HEK293T (cell line): ENCODE data around the gene ART1.

Source experiments
- BHLHE40 ChIP-seq: fragments of 450-650 bp; IDR thresholded peaks from 2 replicates; pipeline ENCODE4 v1.6.1; 2016; ENCODE audit warnings: mild to moderate bottlenecking, moderate library complexity, borderline replicate concordance
- ELF4 ChIP-seq: fragments of 450-650 bp; IDR thresholded peaks from 2 replicates; pipeline ENCODE4 v1.6.1; 2017; ENCODE audit warnings: antibody characterized with exemption
- FOXM1 ChIP-seq: fragments of 450-650 bp; IDR thresholded peaks from 2 replicates; pipeline ENCODE4 v1.6.1; 2017; ENCODE audit warnings: mild to moderate bottlenecking, borderline replicate concordance
- HDGF ChIP-seq: fragments of 450-650 bp; IDR thresholded peaks from 2 replicates; pipeline ENCODE4 v1.6.1; 2017; ENCODE audit warnings: antibody characterized with exemption, borderline replicate concordance
- L3MBTL2 ChIP-seq: fragments of 450-650 bp; conservative IDR thresholded peaks from 2 replicates; pipeline ENCODE4 v1.6.1; 2016; ENCODE audit warnings: mild to moderate bottlenecking
- LEF1 ChIP-seq: fragments of 450-650 bp; IDR thresholded peaks from 2 replicates; pipeline ENCODE4 v1.6.1; 2017; ENCODE audit warnings: mild to moderate bottlenecking, borderline replicate concordance
- SP1 ChIP-seq: fragments of 450-650 bp; IDR thresholded peaks from 2 replicates; pipeline ENCODE4 v1.6.1; 2017
- SUZ12 ChIP-seq: fragments of 450-650 bp; IDR thresholded peaks from 2 replicates; pipeline ENCODE4 v1.6.1; 2016; ENCODE audit warnings: mild to moderate bottlenecking
- TARDBP ChIP-seq: fragments of 450-650 bp; IDR thresholded peaks from 2 replicates; pipeline ENCODE4 v1.6.1; 2016
- ZNF384 ChIP-seq: fragments of 450-650 bp; IDR thresholded peaks from 2 replicates; pipeline ENCODE4 v1.6.1; 2016
- TF ChIP-seq, protein P1 (sequence below): fragments of 450-650 bp; IDR thresholded peaks from 2 replicates; pipeline ENCODE4 v1.6.1; 2016

DNA sequence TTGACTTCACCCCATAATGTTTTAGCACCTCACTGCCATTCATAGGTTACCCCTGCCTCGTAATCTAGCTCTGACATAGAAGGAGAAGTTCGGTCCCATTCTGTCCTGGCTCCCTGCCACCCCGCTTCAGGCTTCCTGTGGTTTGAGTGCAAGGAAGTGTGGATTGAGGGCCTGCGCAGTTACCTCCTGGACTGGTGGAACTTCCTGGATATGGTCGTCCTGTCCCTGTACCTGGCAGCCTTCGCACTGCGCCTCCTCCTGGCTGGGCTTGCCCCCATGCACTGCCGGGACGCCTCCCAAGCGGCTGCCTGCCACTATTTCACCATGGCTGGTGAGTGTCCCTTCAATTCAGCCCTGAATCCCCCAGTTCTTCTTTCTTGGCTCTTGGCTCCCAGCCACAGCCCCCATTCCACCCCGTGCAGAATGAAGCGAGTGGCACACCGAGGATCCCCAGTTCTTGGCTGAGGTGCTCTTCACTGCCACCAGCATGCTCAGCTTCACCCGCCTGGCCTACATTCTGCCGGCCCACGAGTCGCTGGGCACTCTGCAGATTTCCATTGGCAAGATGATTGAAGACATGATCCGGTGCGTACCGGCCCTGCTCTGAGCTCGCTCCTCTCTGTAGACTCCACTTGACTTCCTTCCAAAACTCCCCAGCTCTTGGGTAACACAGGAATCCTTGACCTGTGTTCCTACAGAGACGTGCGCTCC, 18.5 kb upstream of the ART1 start:
- no peak for TF ChIP-seq ELF4
- TF ChIP-seq, protein P1, sequence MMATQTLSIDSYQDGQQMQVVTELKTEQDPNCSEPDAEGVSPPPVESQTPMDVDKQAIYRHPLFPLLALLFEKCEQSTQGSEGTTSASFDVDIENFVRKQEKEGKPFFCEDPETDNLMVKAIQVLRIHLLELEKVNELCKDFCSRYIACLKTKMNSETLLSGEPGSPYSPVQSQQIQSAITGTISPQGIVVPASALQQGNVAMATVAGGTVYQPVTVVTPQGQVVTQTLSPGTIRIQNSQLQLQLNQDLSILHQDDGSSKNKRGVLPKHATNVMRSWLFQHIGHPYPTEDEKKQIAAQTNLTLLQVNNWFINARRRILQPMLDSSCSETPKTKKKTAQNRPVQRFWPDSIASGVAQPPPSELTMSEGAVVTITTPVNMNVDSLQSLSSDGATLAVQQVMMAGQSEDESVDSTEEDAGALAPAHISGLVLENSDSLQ: no peak
- no peak for TF ChIP-seq FOXM1
- TF ChIP-seq L3MBTL2: no peak
- TF ChIP-seq HDGF: no peak
- TF ChIP-seq ZNF384: no peak
- no peak for TF ChIP-seq BHLHE40
- TF ChIP-seq LEF1: no peak
- TF ChIP-seq SP1: no peak
- TF ChIP-seq TARDBP: no peak
- TF ChIP-seq SUZ12: no peak
